ENCODE measurements around the gene ORC4. TPM values are rescaled to one million over a fixed set of nuclear protein-coding genes. Genes with fewer than 3 reads are reported as not detected.

Gene ORC4
- total RNA-seq, 3 donors from 2014 or later: 33.3 to 49.9 (median 41.6) TPM

GRCh38 chr2:147882631-147883030, 137.9 kb downstream of the ORC4 start:
- no peaks in the 10 kb centered on the region for H3K4me1 ChIP-seq (ENCODE audit: low read depth)

More at GRCh38 chr2:147882631-147883030, 137.9 kb downstream of the ORC4 start:
- no peak overlapping the region for H3K4me3 ChIP-seq
- ATAC-seq (no peak), DNase-seq (no peak)
- no peaks in the 10 kb centered on the region for H3K9me3 ChIP-seq
- intact Hi-C loops (cut with DNase I, micrococcal nuclease): no loop called here
- H3K36me3 ChIP-seq (ENCODE audit: low read depth): no peaks in the 10 kb centered on the region
- no peak for TF ChIP-seq CTCF (IDR thresholded peaks at IDR 0.05)

Other genes with a start within 250 kb of the ORC4 start
- gene ACVR2A, start 175.7 kb downstream of the ORC4 start, total RNA-seq: 10 to 100 TPM; 19.7 to 33.0 (median 29.0) TPM
- 10 to 100 TPM; 31.8 to 69.8 (median 43.8) TPM for gene MBD5, start 354 bp upstream of the ORC4 start, total RNA-seq

Measured in mucosa of descending colon (tissue), 3 donors.